GM21390 (cell line): Measurements from ENCODE around the gene MRC2.

Source experiments
- ATAC-seq: cut with Tn5 transposase; IDR thresholded peaks from one replicate; pipeline ENCODE4 v1.9.1; 2021; ENCODE audit not compliant: unreplicated experiment

The MRC2 gene

DNA sequence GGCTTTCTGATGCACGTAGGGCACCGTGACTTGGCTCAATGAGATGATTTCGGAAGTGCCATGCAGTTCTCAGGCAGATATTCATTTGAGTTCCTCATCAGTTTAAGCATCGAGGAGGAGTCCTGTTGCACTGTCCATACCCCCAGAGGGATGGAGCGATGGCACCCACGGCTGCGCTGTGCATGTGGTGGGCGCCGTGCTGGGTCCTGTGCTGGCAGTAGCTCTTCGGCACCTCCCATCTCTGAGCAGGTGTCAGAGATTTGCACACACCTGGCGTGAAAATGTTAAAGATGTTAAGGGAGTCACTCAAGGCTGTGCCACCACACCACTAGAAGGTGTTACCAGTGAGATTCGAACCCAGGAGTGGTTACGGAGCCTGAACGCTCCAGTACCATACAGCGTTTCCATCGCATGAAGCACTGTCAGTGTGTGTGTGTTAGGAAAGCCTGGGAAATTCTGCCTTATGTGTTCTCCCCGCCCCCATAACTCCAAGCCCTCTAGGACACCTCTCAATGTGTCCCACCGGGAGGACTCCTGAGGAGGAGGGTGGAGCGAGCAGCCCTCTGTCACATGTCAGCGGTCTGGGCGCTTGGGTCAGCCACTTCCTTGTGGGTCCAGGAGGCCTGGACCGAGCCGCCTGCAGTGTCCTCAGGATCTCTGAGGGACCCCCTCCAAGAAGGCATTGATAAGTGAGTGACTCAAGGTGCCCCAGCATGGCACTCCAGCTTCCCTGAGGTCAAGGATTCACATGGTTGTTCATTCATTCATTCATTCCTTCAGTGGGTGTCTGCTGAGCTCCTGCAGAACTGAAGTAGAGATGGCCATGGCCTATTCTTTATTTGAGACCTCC lies 3.8 kb downstream of the MRC2 start:
- ATAC-seq: no peak

DNA sequence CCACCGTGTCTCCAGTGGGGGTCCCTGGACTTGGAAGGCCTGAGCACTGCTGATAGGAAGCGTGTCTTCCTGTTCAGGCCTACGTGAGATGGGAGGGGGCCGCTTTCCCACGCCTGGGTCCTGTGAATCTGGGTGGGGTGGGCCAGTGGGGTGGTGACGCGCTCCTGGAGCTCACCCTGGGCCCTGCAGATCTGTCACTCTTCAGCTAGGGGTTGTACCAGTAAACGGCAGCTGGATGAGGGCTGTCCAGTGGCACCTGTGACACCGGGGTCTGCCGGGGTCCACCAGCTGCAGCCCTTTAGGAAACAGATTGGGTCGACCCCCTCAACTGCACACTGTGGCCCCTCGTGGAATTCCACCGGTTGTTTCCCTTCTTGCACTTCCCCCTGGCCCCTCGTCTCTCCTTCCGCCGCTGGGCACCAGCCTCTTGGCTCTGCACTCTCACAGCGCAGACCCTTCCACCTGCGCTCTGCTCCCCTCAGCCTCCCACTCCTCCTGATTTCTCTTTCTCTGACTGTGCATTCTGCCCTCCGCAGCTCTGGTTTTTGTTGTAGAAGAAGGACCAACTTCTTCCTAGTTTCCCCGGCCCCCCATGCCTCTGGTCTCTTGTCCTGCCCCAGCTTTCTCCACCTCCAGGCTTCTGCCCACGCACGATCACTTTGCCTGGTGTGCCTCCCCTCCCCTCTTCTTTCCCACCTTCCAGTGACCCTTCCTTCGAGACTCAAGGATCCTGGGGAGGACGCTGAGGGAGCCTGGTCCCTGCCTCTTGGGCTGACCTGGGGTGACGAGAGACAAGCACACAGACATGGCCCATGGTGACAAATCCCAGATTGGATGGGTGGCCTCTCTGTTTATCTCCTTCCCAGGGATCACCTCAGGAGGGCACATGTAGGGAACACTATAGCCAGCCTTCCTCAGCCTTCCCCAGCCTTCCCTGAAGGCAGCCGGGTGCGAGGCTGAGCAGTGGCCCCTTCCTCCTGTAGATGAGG lies 4.8 kb downstream of the MRC2 start:
- ATAC-seq: no peak

DNA sequence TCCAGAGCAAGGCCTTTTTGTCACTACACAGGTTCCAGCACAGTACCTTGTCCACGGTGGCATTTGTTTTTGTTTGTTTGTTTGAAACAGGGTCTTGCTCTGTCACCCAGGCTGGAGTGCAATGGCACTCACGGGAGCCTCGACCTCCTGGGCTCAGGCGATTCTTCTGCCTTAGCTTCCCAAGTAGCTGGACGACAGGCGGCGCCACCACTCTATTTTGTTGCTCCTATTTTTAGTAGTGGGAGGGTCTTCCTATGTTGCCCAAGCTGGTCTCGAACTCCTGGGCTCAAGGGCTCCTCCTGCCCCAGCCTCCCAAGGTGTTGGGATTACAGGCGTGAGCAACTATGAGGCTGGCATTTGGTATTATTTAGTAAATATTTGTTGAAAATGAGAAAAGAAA lies 10.3 kb downstream of the MRC2 start:
- ATAC-seq: no peak

DNA sequence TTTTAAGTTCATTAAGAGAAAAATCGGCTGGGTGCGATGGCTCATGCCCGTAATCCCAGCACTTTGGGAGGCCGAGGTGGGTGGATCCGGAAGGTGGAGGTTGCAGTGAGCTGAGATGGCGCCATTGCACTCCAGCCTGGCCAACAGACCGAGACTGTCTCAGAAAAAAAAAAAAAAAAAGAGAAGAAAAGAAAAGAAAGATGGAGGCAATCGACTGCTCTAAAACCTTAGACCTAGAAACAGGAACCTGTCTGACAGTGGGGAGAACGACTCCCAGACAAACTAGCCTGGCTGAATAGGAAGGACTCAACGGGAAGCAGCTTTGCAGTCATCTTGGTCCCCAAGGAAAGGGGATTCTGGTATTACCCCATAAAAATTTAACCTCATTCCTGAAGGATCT lies 13.7 kb downstream of the MRC2 start:
- ATAC-seq: no peak

DNA sequence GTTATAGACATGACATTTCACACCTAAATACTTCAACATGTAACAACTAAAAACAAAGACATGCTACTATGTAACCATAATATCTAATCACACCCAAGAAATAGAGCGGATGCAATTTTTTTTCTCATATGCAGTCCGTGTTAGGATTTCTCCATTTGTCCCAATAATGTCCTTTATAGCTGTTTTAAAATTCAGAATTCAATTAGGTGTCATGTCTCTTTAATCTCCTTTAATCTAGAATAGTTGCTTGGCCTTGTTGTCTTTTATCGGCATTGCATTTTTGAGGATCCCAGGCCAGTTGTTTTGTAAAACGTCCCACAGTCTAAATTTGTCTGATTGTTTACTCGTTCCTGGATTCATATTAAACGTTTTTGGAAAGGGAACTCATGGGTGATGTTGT lies 14.5 kb downstream of the MRC2 start:
- ATAC-seq: no peak

DNA sequence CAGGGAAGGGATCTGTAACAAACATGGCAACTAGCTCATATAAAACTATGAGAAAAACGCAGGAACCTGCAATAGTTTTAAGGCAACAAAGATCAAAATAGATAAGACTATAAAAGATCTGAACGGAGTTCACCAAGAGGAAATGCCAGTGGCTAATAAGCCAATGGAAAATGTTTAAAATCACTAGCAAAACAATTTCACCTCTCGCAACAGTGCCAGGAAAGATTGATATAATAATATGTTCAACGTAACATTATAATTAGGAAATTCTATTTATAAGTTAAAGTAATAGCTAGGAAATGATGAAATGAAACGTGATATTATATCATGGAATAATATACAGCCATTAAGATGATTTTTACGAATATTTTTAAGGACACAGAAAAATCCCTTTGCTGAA lies 16.0 kb downstream of the MRC2 start:
- ATAC-seq: no peak

DNA sequence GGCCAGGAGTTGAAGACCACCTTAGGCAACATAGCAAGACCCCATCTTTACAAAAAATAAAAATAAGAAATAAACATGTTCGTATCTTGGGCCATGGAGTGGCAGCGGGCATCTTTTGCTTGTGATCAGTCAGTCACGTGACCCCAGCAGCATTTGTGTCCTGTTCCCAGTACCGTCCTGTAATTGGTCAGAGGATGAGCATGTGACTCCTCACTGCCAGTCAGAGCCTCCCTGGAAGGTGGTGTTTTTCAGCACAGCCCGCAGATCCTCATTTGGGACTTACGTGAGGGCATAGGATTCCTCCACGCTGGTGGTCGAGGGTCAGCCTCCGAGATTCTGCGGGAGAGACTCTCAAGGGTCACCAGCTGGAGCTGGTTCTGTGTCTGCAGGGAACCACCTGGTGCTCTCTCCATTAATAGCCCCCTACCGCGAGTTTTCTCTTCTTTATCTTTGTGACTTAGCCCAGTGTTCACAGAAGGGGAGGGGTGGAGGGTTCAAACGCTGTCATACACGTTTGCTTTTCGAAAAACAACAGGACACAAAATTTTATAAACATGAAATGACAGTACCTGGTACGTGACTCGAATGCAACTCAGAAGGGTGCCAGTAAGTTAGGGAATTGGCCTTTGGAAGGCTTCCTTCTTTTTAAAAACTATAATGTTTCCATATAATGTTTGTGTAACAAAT lies 17.2 kb downstream of the MRC2 start:
- no peak for ATAC-seq

DNA sequence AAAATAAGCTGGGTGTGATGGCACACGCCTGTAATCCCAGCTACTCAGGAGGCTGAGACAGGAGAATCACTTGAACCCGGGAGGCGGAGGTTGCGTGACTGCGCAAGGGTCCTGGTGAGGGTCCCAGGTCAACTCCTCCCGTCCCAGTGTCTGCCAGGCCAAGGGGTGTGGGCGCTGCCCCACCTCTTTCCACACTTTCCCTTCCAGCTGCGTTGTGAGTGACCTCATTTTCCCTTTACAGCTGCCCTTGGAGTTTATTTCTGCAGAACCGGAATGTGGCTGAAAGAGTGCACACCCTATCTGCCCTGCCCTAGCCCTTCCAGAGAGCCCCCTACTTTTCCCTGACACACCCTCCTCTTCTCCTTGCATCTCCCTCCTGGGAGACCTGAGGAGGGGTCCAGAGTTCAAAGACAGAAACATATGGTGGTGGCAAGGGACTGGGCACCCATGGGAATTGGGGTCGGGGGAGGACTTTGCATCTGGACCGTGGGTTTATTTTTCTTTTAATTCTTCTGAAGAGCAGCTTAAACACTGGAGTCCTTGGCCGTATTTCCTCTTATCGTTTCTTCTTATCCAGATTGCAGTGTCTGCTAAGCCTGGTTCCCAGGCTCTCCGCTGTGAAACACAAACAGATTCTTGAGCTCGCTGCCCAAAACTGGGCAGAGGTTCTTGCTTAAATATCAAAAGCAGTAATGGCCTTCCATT lies 20.9 kb downstream of the MRC2 start:
- no peak for ATAC-seq

DNA sequence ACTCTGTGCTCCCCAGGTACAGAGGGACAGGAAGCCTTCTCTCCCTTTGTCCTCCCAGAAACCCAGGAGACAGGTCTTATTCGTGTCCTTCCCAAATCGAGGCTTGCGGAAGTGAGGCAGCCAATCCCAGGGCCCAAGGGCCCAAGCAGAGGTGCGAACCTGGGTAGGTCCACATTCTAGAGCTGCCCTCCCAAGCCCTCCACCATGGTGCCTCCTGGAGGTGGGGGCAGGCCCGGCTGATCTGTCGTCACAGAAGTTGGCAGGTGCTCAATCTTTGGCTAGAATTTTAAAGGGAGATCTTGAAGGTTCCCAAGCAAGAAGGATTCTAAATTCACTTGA lies 21.5 kb downstream of the MRC2 start:
- ATAC-seq: no peak

DNA sequence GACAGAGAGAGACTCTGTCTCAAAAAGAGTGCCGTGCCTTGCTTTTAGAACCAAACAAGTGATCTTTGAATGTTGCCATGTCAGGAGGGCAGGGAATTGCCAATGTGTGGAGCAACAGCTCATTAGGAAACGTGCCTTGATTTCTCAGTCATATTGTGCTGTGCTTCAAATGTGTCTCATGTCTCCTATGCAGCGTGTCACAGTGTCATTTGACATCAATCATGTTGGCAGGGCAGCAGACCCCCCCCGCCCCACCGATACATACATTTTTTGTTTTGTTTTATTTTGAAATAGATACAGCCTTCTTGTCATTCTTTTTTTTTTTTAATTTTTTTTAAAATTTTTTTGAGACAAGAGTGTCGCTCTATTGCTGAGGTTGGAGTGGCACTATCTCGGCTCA lies 22.1 kb downstream of the MRC2 start:
- ATAC-seq: no peak

DNA sequence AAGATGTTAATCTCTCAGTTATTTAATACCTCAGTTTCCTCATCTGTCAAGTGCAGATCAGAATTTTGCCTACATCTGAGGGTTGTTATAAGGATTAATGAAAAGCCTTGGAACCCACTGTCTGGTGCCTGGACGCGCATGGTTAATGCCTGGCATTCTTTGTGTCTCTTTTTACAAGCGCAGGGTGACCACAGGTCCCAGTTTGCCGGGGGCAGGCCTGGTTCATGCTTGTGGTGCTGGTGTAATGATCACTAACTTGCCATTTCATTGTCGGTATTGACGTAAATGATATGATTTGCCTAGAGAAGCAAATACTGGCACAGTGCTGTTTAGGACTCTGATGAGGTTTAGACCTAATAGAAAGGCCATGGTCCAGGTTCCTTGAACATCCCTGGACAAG lies 23.1 kb downstream of the MRC2 start:
- ATAC-seq: no peak

DNA sequence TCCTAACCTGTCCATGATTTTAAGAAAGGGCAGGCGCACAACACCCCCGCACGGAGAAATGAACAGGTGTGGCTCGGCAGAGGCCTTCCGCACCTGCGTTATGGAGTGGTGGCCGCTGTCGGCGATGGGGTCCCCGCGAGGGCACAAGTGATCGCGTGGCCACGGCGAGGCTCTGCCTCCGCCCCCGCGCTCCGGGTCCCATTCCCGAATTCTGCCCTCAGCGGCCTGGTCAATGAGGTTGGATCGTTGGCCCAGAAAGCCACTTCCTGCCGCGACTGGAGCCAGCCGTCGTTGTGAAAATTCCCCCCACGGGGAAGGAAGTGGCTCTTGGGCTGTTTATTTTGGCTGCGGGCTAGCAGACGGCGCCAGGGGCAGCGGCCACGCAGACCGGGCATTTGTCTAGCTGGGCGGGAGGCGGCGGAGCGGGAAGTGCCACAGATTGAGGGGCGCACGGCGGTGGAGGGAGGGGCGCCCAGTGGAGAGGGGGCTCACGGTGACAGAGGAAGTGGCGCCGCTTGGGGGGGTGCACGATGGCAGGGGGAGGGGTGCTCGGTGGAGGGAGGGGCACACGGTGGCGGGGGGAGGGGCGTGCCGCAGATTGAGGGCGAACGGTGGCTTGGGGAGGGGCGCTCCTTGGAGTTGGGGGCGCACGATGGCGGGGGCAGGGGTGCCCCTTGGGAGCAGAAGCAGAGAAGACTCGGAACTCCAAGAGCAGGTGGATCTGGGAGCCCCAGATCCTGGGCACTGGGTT lies 25.0 kb downstream of the MRC2 start:
- ATAC-seq: no peak

DNA sequence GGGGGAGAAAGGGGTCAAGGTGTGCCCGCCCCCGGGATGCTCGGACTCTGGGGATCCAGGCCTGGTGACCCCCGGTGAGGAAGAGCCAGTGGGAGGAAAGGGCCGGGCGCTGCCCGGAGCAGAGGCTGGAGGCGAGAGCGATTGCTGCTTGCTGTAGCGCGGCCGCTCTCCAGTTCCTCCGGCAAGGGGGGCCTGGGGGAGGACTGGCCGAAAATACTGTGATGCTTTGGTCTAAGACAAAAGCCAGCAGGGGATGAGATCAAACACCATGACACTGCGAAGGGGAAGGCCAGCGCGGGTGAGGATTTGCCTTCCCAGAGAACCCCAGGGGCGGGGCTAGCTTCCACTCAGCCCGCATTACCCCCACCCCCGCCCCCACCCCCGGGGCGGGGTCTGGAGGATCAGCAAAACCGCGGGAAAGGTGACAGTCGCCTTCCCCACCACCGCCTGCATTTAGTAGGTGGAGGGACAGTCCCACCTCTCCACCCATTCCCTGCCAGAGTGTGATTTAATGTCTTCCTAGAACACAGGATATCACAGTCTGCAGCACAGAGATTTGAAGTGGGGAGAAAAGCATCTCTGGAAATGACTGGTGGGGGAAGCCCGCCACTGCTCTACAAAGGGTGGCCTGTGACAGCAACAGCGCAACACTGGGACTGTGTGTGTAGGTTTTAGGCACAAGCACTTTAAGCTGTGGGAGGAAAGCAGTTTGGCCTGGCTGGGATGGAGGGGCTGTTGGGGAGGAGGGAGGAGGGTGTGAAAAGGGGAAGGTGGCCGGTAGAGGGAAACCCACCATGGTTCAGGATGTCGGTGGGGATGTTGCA lies 25.7 kb downstream of the MRC2 start:
- peak; percentile 79 for ATAC-seq

DNA sequence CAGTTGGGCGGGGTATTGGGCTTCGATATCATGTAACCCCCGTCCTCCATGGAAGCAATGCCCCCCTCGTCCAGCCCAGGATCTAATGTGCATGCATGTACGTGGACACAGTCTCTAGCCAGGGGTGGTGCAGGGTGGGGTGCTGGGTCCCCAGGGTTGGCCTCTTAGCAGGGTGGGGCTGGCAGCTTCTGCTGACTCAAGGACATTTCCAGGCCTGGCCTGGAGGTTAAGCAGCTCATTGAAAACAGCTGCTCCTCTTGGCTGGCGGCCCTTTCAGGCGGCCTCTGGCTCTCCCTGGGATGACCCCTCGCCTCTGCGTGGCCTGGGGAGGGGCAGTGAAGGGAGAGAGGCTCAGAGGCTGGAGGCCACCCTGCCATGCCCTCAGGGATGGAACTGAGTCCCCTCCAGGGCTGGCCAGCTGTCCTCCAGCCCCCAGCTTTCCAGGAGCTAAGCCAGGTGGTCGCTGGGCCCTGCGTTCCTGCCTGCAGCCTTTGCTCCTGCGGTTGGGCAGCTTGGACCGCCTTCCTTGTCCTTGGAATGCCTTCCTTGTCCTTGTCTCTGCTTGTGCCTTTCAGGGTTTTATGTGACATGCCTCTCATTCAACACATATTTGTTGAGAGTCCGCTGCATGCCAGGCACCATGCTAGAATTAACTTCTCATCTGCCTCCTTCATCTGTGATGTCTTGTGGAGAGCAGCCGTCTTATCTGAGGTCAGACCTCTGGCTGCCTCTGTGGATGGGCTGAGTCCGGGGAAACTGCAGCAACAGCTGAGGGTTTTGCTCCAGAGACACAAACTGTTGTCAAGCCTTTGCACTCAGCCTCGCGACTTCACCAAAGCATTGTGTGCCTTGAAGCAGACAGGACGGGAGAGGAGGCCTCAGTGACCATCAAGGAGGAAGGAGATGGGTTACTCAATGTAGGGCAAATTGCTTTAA lies 26.6 kb downstream of the MRC2 start:
- no peak for ATAC-seq

DNA sequence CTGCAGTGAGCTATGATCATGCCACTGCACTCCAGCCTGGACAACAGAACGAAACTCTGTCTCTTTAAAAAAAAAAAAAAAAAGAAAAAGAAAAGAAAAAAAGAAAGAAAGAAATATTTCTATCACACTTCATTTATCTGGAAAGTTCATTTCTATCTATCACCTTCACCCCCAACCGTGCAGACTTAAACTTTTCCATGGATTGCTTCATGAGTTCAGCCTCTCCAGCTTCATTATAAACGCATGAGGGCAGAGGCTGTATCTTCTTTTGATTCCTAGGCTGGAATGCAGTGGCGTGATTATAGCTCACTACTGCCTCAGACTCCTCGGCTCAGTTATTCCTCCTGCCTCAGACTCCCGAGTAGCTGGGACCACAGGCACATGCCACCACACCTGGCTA lies 28.2 kb downstream of the MRC2 start:
- ATAC-seq: no peak

DNA sequence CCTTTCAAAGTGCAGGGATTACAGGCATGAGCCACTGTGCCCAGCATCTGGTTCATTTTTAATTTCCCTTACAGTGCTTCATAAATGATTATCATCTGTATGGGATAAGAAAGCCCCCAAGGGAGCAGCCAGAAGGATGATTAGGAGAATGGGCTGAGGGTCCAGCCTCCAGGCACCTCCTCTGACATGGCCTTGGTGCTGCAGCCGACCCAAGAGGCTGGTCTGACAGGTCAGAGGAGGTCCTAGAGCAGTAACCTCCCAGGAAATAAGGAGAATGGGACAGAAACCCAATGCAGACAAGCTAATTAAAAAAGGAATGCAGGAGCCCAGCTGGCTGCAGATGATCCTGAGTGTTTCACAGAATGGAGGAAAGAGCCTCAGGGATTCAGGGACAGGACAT lies 29.0 kb downstream of the MRC2 start:
- no peak for ATAC-seq

DNA sequence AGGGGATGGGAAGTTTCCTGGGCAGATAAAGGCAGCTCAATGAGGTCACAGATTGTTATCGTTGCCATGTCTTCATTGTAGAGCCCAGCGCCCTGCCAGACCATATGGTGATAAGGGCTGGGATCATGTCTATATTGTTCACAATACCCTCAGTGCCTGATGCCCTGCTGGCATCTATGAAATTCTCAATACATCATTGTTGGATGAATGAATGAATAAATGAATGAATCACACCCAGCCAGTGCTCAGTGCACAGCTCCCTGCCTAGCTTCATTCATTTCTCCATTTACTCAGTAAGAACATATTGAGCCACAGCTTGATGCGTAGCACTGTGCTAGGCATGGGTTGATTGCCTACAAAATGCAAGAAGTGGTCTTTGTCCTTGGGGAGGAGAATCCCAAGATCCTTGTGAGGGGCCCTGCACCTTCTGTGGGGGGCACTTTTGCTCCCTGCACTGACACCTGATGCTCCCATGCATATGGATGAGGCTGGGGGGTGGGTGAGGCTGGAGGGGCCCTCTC lies 29.7 kb downstream of the MRC2 start:
- no peak for ATAC-seq

DNA sequence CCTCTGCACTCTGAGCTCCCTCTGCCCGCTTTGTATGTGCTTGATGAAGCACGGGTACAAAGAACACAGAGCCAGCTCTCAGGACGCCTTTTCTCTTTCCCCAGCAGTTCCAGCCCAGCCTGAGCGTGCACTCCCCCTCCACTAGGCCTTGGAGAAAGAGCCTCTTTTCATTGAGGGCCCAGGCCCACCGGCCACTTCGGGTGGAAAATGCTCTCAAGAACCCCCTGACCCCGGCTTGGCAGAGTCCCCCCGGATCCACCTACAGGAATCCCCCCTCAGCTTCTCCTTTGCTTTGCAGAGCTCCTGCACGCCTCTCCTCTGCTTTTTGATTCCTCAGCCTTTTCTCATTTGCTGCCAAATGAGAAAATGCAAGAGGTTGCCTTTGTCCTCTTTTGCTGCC lies 30.2 kb downstream of the MRC2 start:
- no peak for ATAC-seq
